ENCODE measurements around the gene BCL11B. TPM values are rescaled to one million over a fixed set of nuclear protein-coding genes. Genes with fewer than 3 reads are reported as not detected.

BCL11B gene
- total and polyA plus RNA-seq, 2 of the 8 experiments (the other 6 are each of a cell fraction or from before 2014, with no cell fraction given): 0.63 to 5.9 TPM

GRCh38 chr14:99247101-99247729 lies 24.8 kb downstream of the BCL11B start (continued):
- TF ChIP-seq TEAD4 (IDR thresholded peaks at IDR 0.05; ENCODE audit: low read depth, low read length): no peak
- TF ChIP-seq, protein P1, sequence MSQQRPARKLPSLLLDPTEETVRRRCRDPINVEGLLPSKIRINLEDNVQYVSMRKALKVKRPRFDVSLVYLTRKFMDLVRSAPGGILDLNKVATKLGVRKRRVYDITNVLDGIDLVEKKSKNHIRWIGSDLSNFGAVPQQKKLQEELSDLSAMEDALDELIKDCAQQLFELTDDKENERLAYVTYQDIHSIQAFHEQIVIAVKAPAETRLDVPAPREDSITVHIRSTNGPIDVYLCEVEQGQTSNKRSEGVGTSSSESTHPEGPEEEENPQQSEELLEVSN (IDR thresholded peaks at IDR 0.05): no peak

Data from H1 (cell line).